WTC11 (cell line): ENCODE measurements around the gene SMURF1.

ENCODE experiments used
- E2F1 ChIP-seq: sonication (generic); formaldehyde crosslinking; IDR thresholded peaks from 2 replicates; pipeline ENCODE4 v1.8.0; 2022; ENCODE audit warnings: mild to moderate bottlenecking, missing genetic modification reagents
- KAT7 ChIP-seq: sonication (generic); formaldehyde crosslinking; IDR thresholded peaks from 2 replicates; pipeline ENCODE4 v1.8.1; 2023; ENCODE audit warnings: missing genetic modification reagents, mild to moderate bottlenecking, borderline replicate concordance
- NFYB ChIP-seq: sonication (generic); formaldehyde crosslinking; conservative IDR thresholded peaks from 2 replicates; pipeline ENCODE4 v1.8.0; 2022; ENCODE audit warnings: low read depth, missing genetic modification reagents
- ZNF317 ChIP-seq: sonication (generic); formaldehyde crosslinking; IDR thresholded peaks from 2 replicates; pipeline ENCODE4 v1.8.1; 2023; ENCODE audit warnings: low read depth, mild to moderate bottlenecking, moderate library complexity, missing genetic modification reagents, borderline replicate concordance

- no peak for TF ChIP-seq ZNF317 (CRISPR knock-in tag)
- no peak for TF ChIP-seq E2F1 (CRISPR knock-in tag)
- no peak for TF ChIP-seq NFYB (CRISPR knock-in tag)
- TF ChIP-seq KAT7 (CRISPR knock-in tag): no peak
These were observed 16.9 kb downstream of the SMURF1 start for GRCh38 chr7:99126921-99127553.
